Upper lobe of left lung (tissue), 6 donors: ENCODE results near the gene RABGAP1. TPM values are rescaled to one million over a fixed set of nuclear protein-coding genes. Genes with fewer than 3 reads are reported as not detected.

Source experiments
- ATAC-seq, 2 donors: fragments of 200-7000 bp; cut with Tn5 transposase; one replicate each; pipeline ENCODE4 v1.9.1; 2022; ENCODE audit warnings: mild to moderate bottlenecking in 2 of 2, moderate library complexity in 2 of 2; ENCODE audit not compliant: low FRiP score in 2 of 2
- DNase-seq, 2 donors: peaks; one replicate each; pipeline ENCODE4 v3.0.0-alpha.2; 2019 to 2020
- H3K27ac ChIP-seq, 4 donors: fragments of 200-600 bp; sonication (generic); one replicate each; pipeline ENCODE4 v1.5.1; 2016 to 2019
- H3K27me3 ChIP-seq, 4 donors: fragments of 200-600 bp; sonication (generic); one replicate each; pipeline ENCODE4 v1.5.1; 2017 to 2019
- H3K36me3 ChIP-seq, 4 donors: fragments of 200-600 bp; sonication (generic); one replicate each; pipeline ENCODE4 v1.5.1; 2016 to 2019
- H3K4me1 ChIP-seq, 4 donors: fragments of 200-600 bp; sonication (generic); one replicate each; pipeline ENCODE4 v1.5.1; 2018 to 2019
- H3K4me3 ChIP-seq, 4 donors: fragments of 200-600 bp; sonication (generic); one replicate each; pipeline ENCODE4 v1.5.1; 2017 to 2019; ENCODE audit warnings: mild to moderate bottlenecking in 2 of 4, moderate library complexity in 1 of 4
- H3K9me3 ChIP-seq, 4 donors: fragments of 200-600 bp; sonication (generic); one replicate each; pipeline ENCODE4 v1.5.1; 2018 to 2019
- CTCF ChIP-seq, 6 experiments: fragments of 450-650 bp in 4 of 6; fragments of 200-600 bp in 2 of 6; sonication (generic) in 2 of 6; IDR thresholded peaks; one replicate each; pipeline ENCODE4 v1.5.1; 2016 to 2019; ENCODE audit warnings: antibody characterized with exemption in 6 of 6
- EP300 ChIP-seq, 4 donors: sonication (generic); formaldehyde crosslinking; IDR thresholded peaks; one replicate each; pipeline ENCODE4 v1.5.1; 2017; ENCODE audit warnings: antibody characterized with exemption in 4 of 4, control low read depth in 2 of 4
- POLR2A ChIP-seq, 4 donors: fragments of 450-650 bp; IDR thresholded peaks; one replicate each; pipeline ENCODE4 v1.5.1; 2016 to 2017; ENCODE audit warnings: antibody characterized with exemption in 4 of 4, mild to moderate bottlenecking in 2 of 4
- POLR2AphosphoS5 ChIP-seq, 2 donors: sonication (generic); formaldehyde crosslinking; IDR thresholded peaks; one replicate each; pipeline ENCODE4 v1.5.1; 2017; ENCODE audit warnings: antibody characterized with exemption in 2 of 2
- WGBS, 2 donors: methylation state at CpG; one replicate each; pipeline ENCODE4 v1.1.5; 2017 to 2018; 5-methylcytosine and 5-hydroxymethylcytosine counted together
- total RNA-seq, 6 donors: library from RNA; depleted of rRNA in 4 of 6; stranded (reverse); fragments of >200 nt in 4 of 6; gene quantifications; one replicate each; pipeline versions ENCODE4 v1.1.0 to v1.2.1, GENCODE V29; 2016 to 2021
- donor health status: DM: no; HTN: no; CAD: no; lungs with moderate emphysema.
- donor health status: DM: no; HTN: yes; CAD: no; lungs with severe emphysema.

The RABGAP1 gene
- total RNA-seq, 6 donors from 2014 or later: 41.7 to 147 (median 62.6) TPM

GRCh38 chr9:122975196-122975595 is 34.4 kb downstream of the RABGAP1 start:
- Histone ChIP-seq H3K4me1 (peaks cover 7 to 10% (median 9%) of the 10 kb centered on the region in 4 donors), H3K27me3 (no peaks in the 10 kb centered on the region), H3K4me3 (no peak overlapping the region), H3K36me3 (peaks cover 0 to 21% (median 4%) of the 10 kb centered on the region in 4 donors), H3K9me3 (no peaks in the 10 kb centered on the region), H3K27ac (peak overlapping the region; percentile 42 to 73 (median 66))
- ATAC-seq (no peak), DNase-seq (no peak)
- TF ChIP-seq POLR2AphosphoS5 (IDR thresholded peaks at IDR 0.05) (no peak), CTCF (IDR thresholded peaks at IDR 0.05) (no peak), POLR2A (IDR thresholded peaks at IDR 0.05) (no peak), EP300 (IDR thresholded peaks at IDR 0.05) (no peak)
- WGBS, 2 donors: 55 to 57% methylated on average over 2 of the region's 2 CpGs

GRCh38 chr9:122978601-122979000 is 37.8 kb downstream of the RABGAP1 start:
- Histone ChIP-seq H3K27ac (no peak overlapping the region), H3K27me3 (no peaks in the 10 kb centered on the region), H3K36me3 (no peaks in the 10 kb centered on the region), H3K9me3 (no peaks in the 10 kb centered on the region), H3K4me1 (peaks cover 7 to 14% (median 10%) of the 10 kb centered on the region in 4 donors), H3K4me3 (no peak overlapping the region)
- TF ChIP-seq POLR2AphosphoS5 (IDR thresholded peaks at IDR 0.05) (no peak), POLR2A (IDR thresholded peaks at IDR 0.05) (no peak), EP300 (IDR thresholded peaks at IDR 0.05) (no peak), CTCF (IDR thresholded peaks at IDR 0.05) (no peak)
- ATAC-seq (no peak), DNase-seq (no peak)
- 72 to 98% methylated on average over 2 of the region's 2 CpGs for WGBS, 2 donors

- Histone ChIP-seq H3K27me3 (no peaks in the 10 kb centered on the region), H3K4me3 (no peak overlapping the region), H3K36me3 (peaks cover 3 to 49% (median 21%) of the 10 kb centered on the region in 4 donors), H3K27ac (no peak overlapping the region), H3K4me1 (peaks cover 0 to 5% (median 0%) of the 10 kb centered on the region in 4 donors), H3K9me3 (no peaks in the 10 kb centered on the region)
- no peak for TF ChIP-seq POLR2AphosphoS5 (IDR thresholded peaks at IDR 0.05)
- 75 to 83% methylated on average over 5 of the region's 5 CpGs for WGBS, 2 donors
- ATAC-seq (no peak), DNase-seq (no peak)
Observed at GRCh38 chr9:122986010-122986409, 45.2 kb downstream of the RABGAP1 start.

- ATAC-seq: no peak
Observed at GRCh38 chr9:122988141-122988540, 47.3 kb downstream of the RABGAP1 start.

GRCh38 chr9:122988920-122989621 is 48.3 kb downstream of the RABGAP1 start:
- no peak for DNase-seq
- Histone ChIP-seq H3K4me3 (no peak overlapping the region), H3K4me1 (no peaks in the 10 kb centered on the region), H3K36me3 (peaks cover 3 to 61% (median 25%) of the 10 kb centered on the region in 4 donors), H3K9me3 (no peaks in the 10 kb centered on the region), H3K27ac (no peak overlapping the region), H3K27me3 (no peaks in the 10 kb centered on the region)
- ATAC-seq: no peak
- no peak for TF ChIP-seq POLR2AphosphoS5 (IDR thresholded peaks at IDR 0.05)
- no peak for TF ChIP-seq CTCF (IDR thresholded peaks at IDR 0.05)
- TF ChIP-seq EP300 (IDR thresholded peaks at IDR 0.05): no peak
- TF ChIP-seq POLR2A (IDR thresholded peaks at IDR 0.05): no peak
- 73 to 76% methylated on average over 8 of the region's 8 CpGs for WGBS, 2 donors

More at GRCh38 chr9:122988141-122988540, 47.3 kb downstream of the RABGAP1 start:
- Histone ChIP-seq H3K36me3 (peaks cover 3 to 57% (median 25%) of the 10 kb centered on the region in 4 donors), H3K4me1 (peaks cover 0 to 4% (median 0%) of the 10 kb centered on the region in 4 donors), H3K27me3 (no peaks in the 10 kb centered on the region), H3K4me3 (no peak overlapping the region), H3K9me3 (no peaks in the 10 kb centered on the region), H3K27ac (no peak overlapping the region)
- DNase-seq: no peak
- 94 to 96% methylated on average over 2 of the region's 2 CpGs for WGBS, 2 donors
- TF ChIP-seq POLR2A (IDR thresholded peaks at IDR 0.05) (no peak), EP300 (IDR thresholded peaks at IDR 0.05) (no peak), POLR2AphosphoS5 (IDR thresholded peaks at IDR 0.05) (no peak), CTCF (IDR thresholded peaks at IDR 0.05) (no peak)
